HG03060 (cell line): ENCODE results near the gene BCCIP.

Source experiments
- ATAC-seq: cut with Tn5 transposase; IDR thresholded peaks from one replicate; pipeline ENCODE4 v1.9.1; 2021; ENCODE audit warnings: low read depth, moderate number of reproducible peaks; ENCODE audit not compliant: unreplicated experiment

The BCCIP gene

GRCh38 chr10:125883211-125883610 is 59.9 kb downstream of the BCCIP start:
- ATAC-seq = no peak
